CD4-positive, alpha-beta T cell treated with Interferon alpha-2 for 1 hour (primary cell): Measurements from ENCODE around the gene MATN4.

Experiments
- DNase-seq, 2 donors: peaks; one replicate each; pipeline ENCODE4 v3.0.0-alpha.2; 2020 to 2022

Gene MATN4

DNA sequence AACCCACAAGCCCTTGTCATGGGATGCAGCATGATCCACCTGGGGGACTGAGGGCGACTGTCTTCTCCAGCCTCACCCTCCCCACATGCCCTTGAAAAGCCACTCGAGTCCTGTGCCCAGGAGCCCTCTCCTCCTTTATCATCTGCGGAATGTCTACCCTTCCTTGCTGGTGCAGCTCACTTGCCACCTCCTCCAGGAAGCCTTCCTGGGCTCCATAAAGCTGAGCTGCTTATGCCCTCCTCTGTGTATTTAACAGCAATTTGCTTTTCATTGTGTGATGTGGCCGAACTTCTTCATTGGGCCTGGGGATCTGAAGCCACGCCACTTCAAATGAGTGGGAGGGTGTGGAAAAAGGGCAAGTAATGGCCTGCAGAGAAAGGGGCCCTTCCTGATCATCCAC, 19.2 kb downstream of the MATN4 start:
- DNase-seq: no peak

DNA sequence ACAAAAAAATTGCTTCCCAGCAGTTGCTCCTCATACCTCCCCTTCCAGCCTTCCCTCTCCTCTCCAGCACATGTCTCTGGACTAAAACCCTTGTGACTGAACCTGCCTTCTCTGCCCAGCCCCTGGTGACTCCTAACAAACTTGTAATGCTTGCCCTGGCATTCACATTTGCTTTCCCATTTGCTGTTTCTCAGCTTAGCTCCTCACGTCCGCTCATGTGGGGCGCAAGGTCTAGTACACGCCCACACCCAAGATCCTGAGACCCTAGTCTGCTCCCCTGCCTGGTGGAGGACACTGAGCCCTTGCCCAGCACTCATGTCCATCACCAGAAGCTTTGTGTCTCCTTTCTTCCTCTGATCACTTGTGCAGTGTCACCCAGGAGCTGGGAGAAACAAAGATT, 19.7 kb downstream of the MATN4 start:
- no peak for DNase-seq

DNA sequence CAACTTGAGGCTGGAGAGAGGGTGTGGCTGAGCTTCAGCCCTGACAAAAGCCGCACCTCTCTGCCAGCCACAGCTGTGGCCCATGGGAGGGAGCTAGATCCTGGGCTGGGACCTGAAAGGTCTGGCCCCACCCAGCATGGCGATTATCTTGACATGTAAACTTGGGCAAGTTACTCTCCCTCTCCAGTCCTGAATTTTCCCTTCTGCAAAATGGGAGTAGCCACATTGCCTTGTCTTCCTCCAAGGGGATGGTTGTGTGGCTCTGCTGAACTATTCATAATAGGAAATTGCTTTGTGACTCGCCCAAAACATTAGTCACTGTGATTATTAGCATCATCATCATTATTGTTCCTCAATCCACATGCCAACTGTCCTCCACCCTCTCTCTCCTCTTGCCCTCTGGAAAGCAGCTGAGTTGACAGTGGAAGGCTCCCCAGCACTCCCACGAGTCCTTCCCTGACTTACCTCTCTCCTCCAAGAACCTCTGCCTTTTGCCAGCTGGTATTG, 24.5 kb downstream of the MATN4 start:
- no peak for DNase-seq

DNA sequence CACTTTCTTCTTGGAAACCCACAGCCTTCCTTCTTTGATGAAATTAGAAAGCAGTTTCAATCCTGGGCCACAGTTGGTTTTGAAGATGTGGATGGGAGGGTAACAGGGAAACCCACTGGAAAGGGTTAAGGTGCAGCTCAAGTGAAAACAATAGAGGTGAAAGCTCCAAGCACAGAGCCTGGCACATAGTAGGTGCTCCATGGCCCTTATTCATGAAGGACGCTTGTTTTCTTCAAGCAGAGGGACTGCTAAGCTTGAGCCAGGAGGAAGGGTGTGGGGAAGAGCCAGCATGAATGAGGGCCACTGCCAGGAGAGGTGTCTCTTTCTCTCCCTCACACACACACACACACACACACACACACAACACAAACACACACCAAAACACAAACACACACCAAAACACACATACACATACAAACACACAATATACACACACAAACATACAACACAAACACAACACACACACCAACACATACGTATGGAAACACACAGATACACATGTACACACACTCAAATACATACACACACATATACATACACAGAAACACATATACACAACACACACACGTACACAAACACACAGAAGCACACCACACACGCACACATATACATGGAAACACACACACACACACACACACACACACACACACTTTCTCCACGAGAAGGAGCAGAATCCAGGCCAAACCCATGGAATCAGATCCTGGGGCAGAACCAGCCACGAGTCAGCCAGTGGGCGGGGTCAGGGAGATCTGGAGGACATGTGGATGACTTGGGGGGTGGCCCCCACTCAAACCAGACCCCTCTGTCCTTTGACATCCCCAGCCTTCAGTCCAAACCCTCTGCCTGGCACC, 25.2 kb downstream of the MATN4 start:
- no peak for DNase-seq

DNA sequence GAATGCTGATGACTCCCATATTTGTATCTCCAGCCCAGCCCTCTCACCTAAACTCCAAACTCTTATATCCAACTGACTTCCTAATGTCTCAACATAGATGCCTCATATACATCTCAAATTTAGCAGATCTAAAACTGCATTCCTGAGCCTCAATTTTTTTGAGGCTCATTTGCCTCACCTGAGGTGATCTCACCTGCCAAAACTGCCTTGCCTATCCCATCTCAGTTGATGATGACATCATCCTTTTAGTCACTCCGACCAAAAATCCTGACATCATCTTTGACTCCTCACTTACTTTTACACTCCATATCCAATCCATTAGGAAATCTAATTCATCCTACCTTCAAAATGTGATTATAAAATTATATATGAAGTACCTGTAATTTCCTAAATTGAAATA, 28.1 kb downstream of the MATN4 start:
- DNase-seq: no peak

GRCh38 chr20:45275338-45275737, 32.8 kb downstream of the MATN4 start:
- DNase-seq: no peak

GRCh38 chr20:45269754-45270270, 38.3 kb downstream of the MATN4 start:
- no peak for DNase-seq

DNA sequence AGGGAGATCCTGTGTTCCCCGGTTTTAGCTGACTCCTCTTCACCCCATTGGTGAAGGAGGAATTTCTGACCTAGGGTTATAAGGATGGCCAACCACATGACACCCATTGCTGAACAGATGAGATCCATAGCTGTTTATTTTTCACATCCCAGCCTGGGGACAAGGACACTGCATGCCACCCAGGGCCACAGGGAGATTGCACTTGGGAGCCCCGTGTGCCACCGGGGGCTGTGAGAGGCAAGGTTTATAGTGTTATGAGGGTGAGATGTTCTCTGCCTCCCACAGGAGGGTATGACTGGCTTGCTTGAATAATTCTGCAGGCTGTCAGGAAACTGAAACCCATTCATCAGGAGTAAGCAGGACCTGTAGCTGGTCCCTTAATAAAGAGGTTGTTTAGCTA, 39.0 kb downstream of the MATN4 start:
- no peak for DNase-seq

GRCh38 chr20:45268531-45268930, 39.6 kb downstream of the MATN4 start:
- DNase-seq: no peak

GRCh38 chr20:45266977-45267376, 41.1 kb downstream of the MATN4 start:
- no peak for DNase-seq

- no peak for DNase-seq
These were observed 44.4 kb downstream of the MATN4 start for GRCh38 chr20:45263556-45264266.

- DNase-seq: no peak
These were observed 49.4 kb downstream of the MATN4 start for GRCh38 chr20:45258664-45259063.

GRCh38 chr20:45258259-45258658, 49.8 kb downstream of the MATN4 start:
- DNase-seq: no peak

GRCh38 chr20:45257711-45258110, 50.4 kb downstream of the MATN4 start:
- no peak for DNase-seq

- no peak for DNase-seq
These were observed 50.9 kb downstream of the MATN4 start for GRCh38 chr20:45257161-45257560.

DNA sequence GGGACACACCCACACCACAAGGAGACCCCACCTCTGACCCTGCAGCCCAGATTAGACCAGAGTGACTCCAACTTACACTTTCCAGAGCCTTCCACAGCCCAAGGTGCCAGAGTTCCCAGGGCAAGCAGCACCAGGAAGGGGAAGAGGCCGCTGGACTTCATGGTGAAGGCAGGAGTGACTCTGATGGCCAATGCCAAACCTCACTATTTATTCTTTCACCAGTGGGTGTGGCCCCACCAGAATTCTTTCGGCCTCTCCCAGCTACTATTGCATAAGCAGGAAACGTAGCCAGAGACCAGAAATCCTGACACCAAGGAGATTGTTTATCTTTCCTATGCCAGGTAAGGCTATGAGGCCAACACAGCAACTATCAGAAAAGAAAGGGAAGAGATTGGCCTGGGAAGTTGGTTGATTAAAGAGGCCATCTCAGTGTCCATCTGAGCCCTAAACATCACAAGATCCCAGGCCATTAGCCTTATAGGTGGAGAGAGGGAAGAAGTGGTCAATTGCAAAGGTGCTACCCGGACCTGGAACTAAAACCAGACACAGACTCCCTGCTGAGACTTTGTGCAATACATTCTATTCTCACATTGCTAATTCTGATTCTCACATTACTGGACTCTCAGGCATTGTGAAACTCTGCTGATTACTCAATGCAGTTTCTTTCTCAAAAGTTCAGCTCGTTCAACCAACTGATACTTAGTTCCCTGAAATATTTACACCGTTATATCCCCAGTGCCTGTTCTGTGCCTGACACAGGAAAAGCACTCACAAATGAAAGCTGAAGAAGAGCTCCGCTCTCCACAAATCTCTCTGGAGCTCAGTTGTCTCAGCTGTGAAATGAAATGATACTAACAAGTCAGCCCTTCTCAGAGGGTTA, 53.5 kb downstream of the MATN4 start, which contains the start of gene SLPI:
Gene SLPI, minus strand, starts transcription at position 182 of the 880 bp plus-strand sequence. Its CDS starts 21 bp downstream, at position 161.
- DNase-seq: no peak

GRCh38 chr20:45253261-45253660, 54.8 kb downstream of the MATN4 start:
- no peak for DNase-seq

GRCh38 chr20:45251884-45252560, 56.1 kb downstream of the MATN4 start:
- no peak for DNase-seq

DNA sequence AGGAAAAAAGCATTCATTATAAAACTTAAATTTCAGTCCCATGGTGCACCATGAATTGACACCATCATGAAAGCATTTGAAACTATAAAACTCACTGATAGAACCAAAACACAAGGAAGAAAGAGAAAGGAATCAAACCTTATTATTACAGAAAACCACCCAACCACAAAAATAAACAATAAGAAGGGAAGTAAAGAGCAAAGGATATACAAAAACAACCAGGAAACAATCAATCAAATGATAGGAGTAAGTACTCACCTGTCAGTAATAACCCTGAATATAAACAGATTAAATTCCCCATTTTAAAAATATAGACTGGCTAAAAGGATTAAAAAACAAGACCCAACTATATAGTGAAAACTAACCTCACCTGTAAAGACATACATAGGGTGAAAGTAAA, 59.5 kb downstream of the MATN4 start:
- no peak for DNase-seq

DNA sequence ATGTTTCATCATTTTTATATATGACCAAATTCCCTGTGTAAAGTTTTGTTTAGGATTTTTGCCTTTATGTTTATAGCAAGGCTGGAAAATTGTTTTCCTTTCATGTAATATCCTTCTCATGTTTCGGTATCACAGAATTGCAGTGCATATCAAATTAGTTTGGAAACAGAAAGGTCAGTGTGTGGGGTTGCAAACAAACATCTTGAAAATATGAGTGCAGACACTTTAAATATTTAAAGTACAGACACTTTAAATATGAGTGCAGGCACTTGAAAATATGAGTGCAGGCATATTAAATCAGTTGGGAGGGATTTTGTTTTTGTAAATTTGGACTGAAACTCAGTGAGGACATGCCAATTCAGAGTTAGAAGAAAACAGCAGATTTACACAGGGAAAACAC, 60.2 kb downstream of the MATN4 start:
- no peak for DNase-seq

DNA sequence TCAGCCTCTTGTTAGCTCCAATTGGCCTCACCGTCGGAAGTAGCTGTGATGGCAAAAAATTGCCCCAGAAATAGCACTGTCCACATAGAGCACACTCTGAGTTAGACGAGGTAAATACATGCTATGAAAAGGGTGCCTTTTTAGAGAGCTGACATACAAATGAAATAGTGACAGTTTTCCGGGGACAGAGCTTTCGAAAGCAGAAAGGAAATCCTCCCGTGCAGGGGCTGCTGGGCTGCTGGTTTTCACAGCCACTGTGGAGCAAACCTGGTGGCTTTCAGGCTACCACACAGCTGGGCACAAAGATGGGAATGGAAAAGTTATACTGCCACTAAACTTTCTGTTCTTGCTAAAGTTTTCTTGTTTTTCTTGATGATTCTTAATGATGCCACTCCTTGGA, 62.0 kb downstream of the MATN4 start:
- no peak for DNase-seq
